ENCODE measurements around the gene DUSP8. TPM values are rescaled to one million over a fixed set of nuclear protein-coding genes. Genes with fewer than 3 reads are reported as not detected.

DUSP8 gene
- total and polyA plus RNA-seq, 2 of the 8 experiments (the other 6 are each of a cell fraction or from before 2014, with no cell fraction given), result 2.8 to 3.6 TPM

- TF ChIP-seq ASH2L (IDR thresholded peaks at IDR 0.05; ENCODE audit: low read length) (no peak), POU5F1 (IDR thresholded peaks at IDR 0.05; ENCODE audit: low read depth, low read length) (no peak), ATF2 (IDR thresholded peaks at IDR 0.05; ENCODE audit: low read length) (no peak), CHD7 (IDR thresholded peaks at IDR 0.05; ENCODE audit: insufficient replicate concordance, low read length) (no peak), NRF1 (IDR thresholded peaks at IDR 0.05; ENCODE audit: low read depth, low read length) (no peak), SUZ12 (IDR thresholded peaks at IDR 0.05; ENCODE audit: low read length) (no peak), JUN (IDR thresholded peaks at IDR 0.05; ENCODE audit: low read depth, low read length) (no peak), CTBP2 (IDR thresholded peaks at IDR 0.05; ENCODE audit: borderline replicate concordance, insufficient read depth, insufficient read length, low read length) (peak; percentile 85)
These were observed 12.7 kb downstream of the DUSP8 start (continued) for GRCh38 chr11:1559111-1559951.
